GM19372 (cell line): Measurements from ENCODE around the gene TMEM179B.

ENCODE experiments used
- ATAC-seq: cut with Tn5 transposase; IDR thresholded peaks from one replicate; pipeline ENCODE4 v1.9.1; 2021; ENCODE audit warnings: mild to moderate bottlenecking, low read depth, moderate library complexity; ENCODE audit not compliant: unreplicated experiment

Gene TMEM179B

DNA sequence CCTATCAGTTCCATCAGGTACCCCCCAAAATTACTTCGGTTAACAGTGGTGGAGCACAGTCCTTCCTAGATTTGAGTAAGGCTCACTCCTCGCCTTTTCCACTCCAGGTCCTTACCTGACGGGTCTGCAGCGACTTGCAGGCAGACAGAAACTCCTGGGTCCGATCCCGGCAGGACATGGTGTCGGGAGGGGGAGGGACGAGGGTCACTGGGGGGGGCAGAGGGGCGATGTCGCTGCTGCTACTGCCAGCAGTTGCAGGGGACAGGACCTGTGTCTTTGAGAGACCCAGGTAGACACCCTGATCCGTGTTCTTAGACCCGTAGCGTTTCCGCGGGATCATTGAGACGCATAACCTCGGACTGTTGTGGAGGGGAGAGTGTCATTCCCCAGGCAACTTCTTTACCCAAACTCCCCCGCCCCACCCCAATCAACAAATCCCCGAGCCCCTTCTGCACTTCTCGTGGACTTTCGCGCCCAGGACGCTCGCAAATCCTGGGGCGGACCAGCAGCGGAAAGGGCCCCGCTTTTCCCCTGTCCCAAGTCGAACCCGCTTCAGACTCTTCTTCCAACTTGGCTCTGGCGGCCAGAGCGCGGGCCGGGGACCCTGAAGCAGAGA is 43.8 kb downstream of the TMEM179B start:
- no peak for ATAC-seq

DNA sequence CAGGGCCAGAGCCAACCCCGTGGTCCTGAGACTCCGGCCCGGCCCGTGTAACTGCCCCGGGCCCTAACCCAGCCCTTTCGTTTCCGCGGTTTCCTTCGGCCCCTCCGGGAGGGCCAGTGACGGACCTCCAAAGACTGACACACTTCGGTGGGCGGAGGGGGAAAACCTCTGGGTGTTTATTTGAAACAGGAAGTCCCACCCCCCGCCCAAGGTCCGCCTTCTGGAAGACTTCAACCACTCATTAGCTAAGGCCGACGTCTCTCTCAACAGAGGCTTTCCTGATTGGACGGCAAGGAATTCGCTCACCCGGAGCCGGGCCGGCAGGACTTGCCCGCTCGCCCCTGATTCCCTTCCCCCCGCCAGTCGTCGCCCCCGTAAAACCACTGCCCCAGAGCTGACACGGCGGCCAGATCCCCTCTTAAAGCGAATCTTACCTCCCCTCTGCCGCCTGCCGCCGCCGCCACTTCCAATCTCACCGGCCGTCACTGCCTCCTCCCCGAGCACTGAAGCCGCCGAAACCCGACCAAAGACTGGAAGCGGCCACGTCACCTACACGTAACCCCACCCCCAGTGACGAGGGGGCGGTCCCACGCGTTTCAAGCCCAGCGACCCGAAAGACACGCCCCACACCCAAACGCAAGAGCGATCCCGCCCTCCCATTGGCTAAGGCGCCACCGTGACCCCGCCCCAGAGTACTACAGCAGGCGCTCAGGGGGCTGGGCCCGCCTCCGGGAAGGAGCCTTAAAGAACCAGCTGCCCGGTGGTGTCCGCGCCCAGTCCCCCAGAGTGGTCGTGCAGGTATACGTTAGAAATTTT is 44.5 kb downstream of the TMEM179B start, which contains the start of gene STX5:
Gene STX5 (minus strand): TSS at position 532 of the 816 bp plus-strand sequence. CDS start 808 bp downstream, outside the sequence.
- peak; percentile 81 for ATAC-seq

GRCh38 chr11:62832336-62833234 is 45.4 kb downstream of the TMEM179B start, which contains the start of gene TEX54:
TEX54 (minus strand) TSS chr11:62832841.
- no peak for ATAC-seq

- ATAC-seq = no peak
These were observed 48.1 kb downstream of the TMEM179B start for GRCh38 chr11:62835336-62835735.

GRCh38 chr11:62839050-62839945 is 52.1 kb downstream of the TMEM179B start, which contains the start of gene WDR74:
WDR74 (minus strand) TSS chr11:62839590; CDS start chr11:62839570, 20 bp downstream.
- peak; percentile 45 for ATAC-seq
